ENCODE results near the gene HDAC6. TPM values are rescaled to one million over a fixed set of nuclear protein-coding genes. Genes with fewer than 3 reads are reported as not detected.
A peak's percentile ranks its signal among the peaks of the same experiment; 100 is the strongest.

HDAC6 gene
- total RNA-seq, 1 donor = 33.7 TPM

DNA sequence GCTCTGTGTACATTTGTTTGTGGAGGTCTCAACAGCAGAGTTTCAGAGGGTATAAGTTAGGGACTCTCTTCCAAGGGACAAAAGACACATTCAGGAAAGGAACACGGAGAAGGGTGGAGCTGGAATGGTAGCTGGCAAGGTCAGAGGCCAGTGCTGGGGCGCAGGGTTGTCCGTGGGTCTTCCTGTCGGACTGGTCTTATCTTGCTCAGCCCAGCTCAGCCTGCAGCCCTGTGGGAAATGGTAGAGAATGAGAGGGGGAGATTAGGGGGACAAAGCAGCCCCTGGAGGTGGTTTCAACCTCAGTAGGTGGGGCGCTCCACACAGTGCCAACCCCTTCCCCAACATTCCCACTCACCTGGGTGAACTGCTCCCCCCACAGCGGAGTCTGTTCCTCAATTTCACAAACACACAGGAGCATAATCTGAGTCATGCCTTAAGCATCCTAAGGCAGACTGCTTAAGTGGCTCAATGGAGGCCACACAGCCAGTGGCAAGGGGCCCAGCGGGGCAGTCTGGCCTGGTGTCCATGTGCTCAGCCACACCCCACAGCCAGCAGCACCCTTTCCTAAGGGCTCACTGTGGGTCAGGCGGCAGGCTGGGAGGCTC is 6.9 kb upstream of the HDAC6 start:
- TF ChIP-seq, protein P1, sequence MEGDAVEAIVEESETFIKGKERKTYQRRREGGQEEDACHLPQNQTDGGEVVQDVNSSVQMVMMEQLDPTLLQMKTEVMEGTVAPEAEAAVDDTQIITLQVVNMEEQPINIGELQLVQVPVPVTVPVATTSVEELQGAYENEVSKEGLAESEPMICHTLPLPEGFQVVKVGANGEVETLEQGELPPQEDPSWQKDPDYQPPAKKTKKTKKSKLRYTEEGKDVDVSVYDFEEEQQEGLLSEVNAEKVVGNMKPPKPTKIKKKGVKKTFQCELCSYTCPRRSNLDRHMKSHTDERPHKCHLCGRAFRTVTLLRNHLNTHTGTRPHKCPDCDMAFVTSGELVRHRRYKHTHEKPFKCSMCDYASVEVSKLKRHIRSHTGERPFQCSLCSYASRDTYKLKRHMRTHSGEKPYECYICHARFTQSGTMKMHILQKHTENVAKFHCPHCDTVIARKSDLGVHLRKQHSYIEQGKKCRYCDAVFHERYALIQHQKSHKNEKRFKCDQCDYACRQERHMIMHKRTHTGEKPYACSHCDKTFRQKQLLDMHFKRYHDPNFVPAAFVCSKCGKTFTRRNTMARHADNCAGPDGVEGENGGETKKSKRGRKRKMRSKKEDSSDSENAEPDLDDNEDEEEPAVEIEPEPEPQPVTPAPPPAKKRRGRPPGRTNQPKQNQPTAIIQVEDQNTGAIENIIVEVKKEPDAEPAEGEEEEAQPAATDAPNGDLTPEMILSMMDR (IDR thresholded peaks at IDR 0.05; ENCODE audit: insufficient read depth, low read length) = no peak
- DNase-seq (ENCODE audit: low read depth) = peak; percentile 64
- H3K4me3 ChIP-seq (ENCODE audit: low read depth, low read length) = no peak overlapping the region

- no peak overlapping the region for H3K4me3 ChIP-seq (ENCODE audit: low read depth, low read length)
- TF ChIP-seq, protein P1 (IDR thresholded peaks at IDR 0.05; ENCODE audit: insufficient read depth, low read length) = no peak
- no peak for DNase-seq (ENCODE audit: low read depth)
Measured at GRCh38 chrX:48798318-48798717, 3.5 kb upstream of the HDAC6 start.

- TF ChIP-seq, protein P1 (IDR thresholded peaks at IDR 0.05; ENCODE audit: insufficient read depth, low read length) = no peak
- peak overlapping the region; percentile 76 for H3K4me3 ChIP-seq (ENCODE audit: low read depth, low read length)
- DNase-seq (ENCODE audit: low read depth) = no peak
Measured at GRCh38 chrX:48800574-48801279, 1.1 kb upstream of the HDAC6 start.

DNA sequence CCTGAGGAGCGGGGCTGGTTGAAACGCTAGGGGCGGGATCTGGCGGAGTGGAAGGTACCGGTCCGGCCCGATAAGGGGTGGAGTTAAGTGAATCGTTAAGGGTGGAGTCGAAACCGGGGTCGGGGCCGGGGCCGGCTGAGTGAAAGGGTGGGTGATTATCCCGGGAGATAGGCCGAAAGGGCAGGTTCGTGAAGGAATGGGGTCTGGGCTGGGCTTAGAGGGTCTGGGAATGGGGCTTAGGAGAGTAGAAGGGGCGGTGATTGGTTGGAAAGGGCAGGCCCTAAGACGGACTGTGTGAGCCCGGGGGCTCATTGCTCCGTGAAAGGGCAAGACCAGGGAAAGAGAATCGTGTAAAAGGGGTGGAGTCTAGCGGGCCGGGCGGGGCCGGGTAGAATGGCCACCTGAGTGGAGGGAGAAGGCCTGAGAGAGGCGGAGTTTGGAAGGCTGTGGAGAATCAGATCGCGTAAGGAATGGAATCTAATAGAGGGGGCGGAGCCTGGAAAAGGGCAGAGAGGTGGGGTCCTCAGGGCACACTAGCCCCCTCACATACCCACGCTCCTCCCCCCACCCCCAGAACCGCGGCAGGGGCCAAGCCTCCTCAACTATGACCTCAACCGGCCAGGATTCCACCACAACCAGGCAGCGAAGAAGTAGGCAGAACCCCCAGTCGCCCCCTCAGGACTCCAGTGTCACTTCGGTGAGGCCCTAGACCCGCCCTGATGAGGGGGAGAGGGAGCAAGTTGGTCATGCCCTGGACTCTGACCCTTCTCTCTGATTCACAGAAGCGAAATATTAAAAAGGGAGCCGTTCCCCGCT is 430 bp downstream of the HDAC6 start:
- peak overlapping the region; percentile 76 for H3K4me3 ChIP-seq (ENCODE audit: low read depth, low read length)
- peak; percentile 68 for DNase-seq (ENCODE audit: low read depth)
- TF ChIP-seq, protein P1 (IDR thresholded peaks at IDR 0.05; ENCODE audit: insufficient read depth, low read length) = no peak

- H3K4me3 ChIP-seq (ENCODE audit: low read depth, low read length) = peak overlapping the region; percentile 76
- TF ChIP-seq, protein P1 (IDR thresholded peaks at IDR 0.05; ENCODE audit: insufficient read depth, low read length) = no peak
- DNase-seq (ENCODE audit: low read depth) = no peak
Measured at GRCh38 chrX:48802905-48803200, 986 bp downstream of the HDAC6 start.

DNA sequence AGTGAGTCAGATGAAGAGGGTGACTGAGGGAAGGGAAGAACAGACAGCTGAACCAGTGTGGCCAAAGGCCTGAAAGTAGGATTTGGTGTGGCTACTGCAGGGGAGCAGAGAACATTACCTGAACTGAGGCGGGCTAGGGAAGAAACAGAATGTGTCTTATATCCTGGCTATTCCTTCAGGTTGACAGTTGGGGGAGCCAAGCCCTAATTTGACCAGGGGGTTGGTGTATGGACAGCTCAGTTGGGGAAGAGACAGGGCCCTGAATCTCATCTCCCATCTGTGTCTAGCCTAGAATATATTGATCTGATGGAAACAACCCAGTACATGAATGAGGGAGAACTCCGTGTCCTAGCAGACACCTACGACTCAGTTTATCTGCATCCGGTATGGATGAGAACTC is 4.2 kb downstream of the HDAC6 start:
- TF ChIP-seq, protein P1 (IDR thresholded peaks at IDR 0.05; ENCODE audit: insufficient read depth, low read length) = no peak
- no peak for DNase-seq (ENCODE audit: low read depth)

More for the DNA sequence above, 4.2 kb downstream of the HDAC6 start:
- H3K4me3 ChIP-seq (ENCODE audit: low read depth, low read length) = no peak overlapping the region

Data from fibroblast of the aortic adventitia (primary cell).